Psoas muscle (tissue), 8 donors: ENCODE data around the gene NOVA2. TPM values are rescaled to one million over a fixed set of nuclear protein-coding genes. Genes with fewer than 3 reads are reported as not detected.

ENCODE experiments used
- ATAC-seq, 4 donors: fragments of 200-7000 bp; cut with Tn5 transposase; one replicate each; pipeline ENCODE4 v1.9.1; 2020; ENCODE audit warnings: moderate library complexity in 3 of 4, mild to moderate bottlenecking in 2 of 4
- DNase-seq, 2 donors: peaks; one replicate each; pipeline ENCODE4 v3.0.0-alpha.2; 2020
- H3K27ac ChIP-seq: fragments of 200-600 bp; one replicate; pipeline ENCODE4 v1.8.0; 2022
- H3K27me3 ChIP-seq, 3 donors: fragments of 200-600 bp in 1 of 3; one replicate each; pipeline versions ENCODE4 v1.6.1 to v1.8.0; 2013 to 2022; ENCODE audit warnings: low read length in 2 of 3, mild to moderate bottlenecking in 2 of 3, moderate library complexity in 1 of 3; ENCODE audit not compliant: insufficient read depth in 3 of 3
- H3K36me3 ChIP-seq, 2 donors: fragments of 200-600 bp in 1 of 2; one replicate each; pipeline versions ENCODE4 v1.6.1 to v1.8.0; 2013 to 2022; ENCODE audit warnings: low read depth in 1 of 2, mild to moderate bottlenecking in 1 of 2, moderate library complexity in 1 of 2; ENCODE audit not compliant: insufficient read depth in 1 of 2
- H3K4me1 ChIP-seq: fragments of 200-600 bp; one replicate; pipeline ENCODE4 v1.8.0; 2022
- H3K4me3 ChIP-seq: fragments of 200-600 bp; one replicate; pipeline ENCODE4 v1.8.0; 2022; ENCODE audit warnings: mild to moderate bottlenecking
- H3K9me3 ChIP-seq: fragments of 200-600 bp; one replicate; pipeline ENCODE4 v1.8.0; 2022
- WGBS, 3 donors: extraction: QIAGEN DNeasy Blood & Tissue Kit; methylation state at CpG; one replicate each; pipeline versions ENCODE4 v1.1.6 to v1.1.7; 2013; 5-methylcytosine and 5-hydroxymethylcytosine counted together
- intact Hi-C, 2 donors: fragments of 100-400 bp; cut with DNase I; formaldehyde crosslinking; loops; one replicate each; pipeline versions ENCODE4 v1.11.0 to v1.14.2; 2022
- polyA plus RNA-seq, 3 donors: library from polyadenylated mRNA; stranded (reverse); fragments of 200-250 nt; gene quantifications; one replicate each; pipeline ENCODE4 v1.2.3, GENCODE V29; 2013
- total RNA-seq, 4 donors: library from RNA; stranded (reverse); fragmentation: NEBNext Ultra II Directional in 2 of 4; extraction: Animal tissue kit (Norgen Biotek cat#: 25700) in 2 of 4; gene quantifications; one replicate each; pipeline versions ENCODE4 v1.2.1 to v1.2.4, GENCODE V29; 2021 to 2023
- TF ChIP-seq, protein P1 (sequence below): fragments of 200-600 bp; IDR thresholded peaks from one replicate; pipeline ENCODE4 v1.8.0; 2022; ENCODE audit warnings: antibody characterized with exemption
- donor health status: healthy with polysubstance abuse.
- donor health status: DM: no; HTN: no; CAD: no; lungs with moderate emphysema.
- donor health status: Bipolar disorder and iron deficiency.
- donor health status: healthy.
- donor health status: DM: yes; HTN: yes; CAD: no.
- donor health status: DM: no; HTN: no; CAD: no.
- donor health status: DM: no; HTN: no; CAD: no.
- donor health status: DM: yes; HTN: yes; CAD: no.

The NOVA2 gene
- total and polyA plus RNA-seq, 7 donors, result 0.27 to 4.3 (median 1.6) TPM

DNA sequence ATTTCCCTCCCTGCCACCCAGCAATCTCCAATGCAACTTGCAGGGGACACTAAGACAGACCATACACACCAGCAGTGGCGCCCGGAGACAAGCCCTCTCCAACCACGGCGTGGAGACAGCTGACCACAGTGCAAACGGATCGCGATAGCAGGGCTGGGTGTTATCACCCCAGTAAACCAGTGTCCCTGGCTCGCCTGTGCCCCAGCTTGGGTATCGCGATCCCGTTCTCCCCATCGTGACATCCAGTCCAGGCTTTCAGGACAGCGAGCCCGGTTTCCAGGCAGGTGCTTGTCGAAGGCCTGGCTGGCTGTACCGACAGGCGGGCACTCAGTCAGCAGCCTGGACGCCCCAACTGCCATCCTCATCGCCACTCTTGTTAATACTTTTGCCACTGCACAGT is 38.4 kb downstream of the NOVA2 start:
- Histone ChIP-seq H3K36me3 (no peaks in the 10 kb centered on the region), H3K9me3 (no peaks in the 10 kb centered on the region), H3K27ac (no peak overlapping the region), H3K4me3 (no peak overlapping the region), H3K27me3 (peaks cover 2 to 62% (median 5%) of the 10 kb centered on the region in 3 donors), H3K4me1 (no peaks in the 10 kb centered on the region)
- DNase-seq, result peak in 1 of 2 donors; percentile 49
- 51 to 60% (median 57%) methylated on average over 19 of the region's 19 CpGs for WGBS, 3 donors
- no peak for ATAC-seq
- TF ChIP-seq, protein P1, sequence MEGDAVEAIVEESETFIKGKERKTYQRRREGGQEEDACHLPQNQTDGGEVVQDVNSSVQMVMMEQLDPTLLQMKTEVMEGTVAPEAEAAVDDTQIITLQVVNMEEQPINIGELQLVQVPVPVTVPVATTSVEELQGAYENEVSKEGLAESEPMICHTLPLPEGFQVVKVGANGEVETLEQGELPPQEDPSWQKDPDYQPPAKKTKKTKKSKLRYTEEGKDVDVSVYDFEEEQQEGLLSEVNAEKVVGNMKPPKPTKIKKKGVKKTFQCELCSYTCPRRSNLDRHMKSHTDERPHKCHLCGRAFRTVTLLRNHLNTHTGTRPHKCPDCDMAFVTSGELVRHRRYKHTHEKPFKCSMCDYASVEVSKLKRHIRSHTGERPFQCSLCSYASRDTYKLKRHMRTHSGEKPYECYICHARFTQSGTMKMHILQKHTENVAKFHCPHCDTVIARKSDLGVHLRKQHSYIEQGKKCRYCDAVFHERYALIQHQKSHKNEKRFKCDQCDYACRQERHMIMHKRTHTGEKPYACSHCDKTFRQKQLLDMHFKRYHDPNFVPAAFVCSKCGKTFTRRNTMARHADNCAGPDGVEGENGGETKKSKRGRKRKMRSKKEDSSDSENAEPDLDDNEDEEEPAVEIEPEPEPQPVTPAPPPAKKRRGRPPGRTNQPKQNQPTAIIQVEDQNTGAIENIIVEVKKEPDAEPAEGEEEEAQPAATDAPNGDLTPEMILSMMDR, result no peak
- intact Hi-C loops, result no loop called here

DNA sequence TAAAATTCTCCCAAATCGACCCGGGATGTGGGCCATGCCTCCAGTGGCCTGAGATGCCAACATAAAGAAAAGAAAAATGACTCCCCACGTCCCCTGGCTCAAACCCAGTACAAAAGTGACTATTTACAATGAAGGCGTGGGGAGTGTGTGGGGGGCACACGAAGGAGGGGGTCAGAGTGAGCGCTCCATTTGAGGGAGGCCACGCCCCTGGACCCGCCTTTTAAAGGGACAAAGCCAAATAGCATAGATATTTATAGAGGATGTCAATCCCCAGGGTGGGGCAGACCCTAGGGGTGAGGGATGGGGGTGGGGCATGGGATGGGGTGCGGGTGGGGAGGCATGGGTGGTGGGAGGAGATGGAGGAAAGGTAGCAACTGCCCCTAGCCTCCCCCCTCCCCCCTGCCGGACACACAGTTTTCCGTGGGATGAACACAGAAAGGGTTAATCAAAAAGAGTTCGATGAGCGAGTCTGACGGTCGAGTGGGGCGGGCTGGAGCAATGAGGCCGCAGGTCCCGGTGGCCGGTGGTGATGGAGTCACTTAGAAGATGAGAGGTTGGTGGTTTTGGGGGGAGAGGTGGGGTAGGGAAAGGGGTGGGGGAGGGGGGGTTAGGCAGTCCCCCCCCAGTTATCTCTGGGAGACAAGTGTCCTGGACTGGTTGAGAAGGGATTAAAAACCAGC is 39.0 kb downstream of the NOVA2 start:
- no peaks in the 10 kb centered on the region for H3K9me3 ChIP-seq
- H3K27me3 ChIP-seq, result peaks cover 2 to 59% (median 4%) of the 10 kb centered on the region in 3 donors
- TF ChIP-seq, protein P1, result no peak
- H3K27ac ChIP-seq, result no peak overlapping the region
- no peak overlapping the region for H3K4me3 ChIP-seq
- no peaks in the 10 kb centered on the region for H3K36me3 ChIP-seq
- DNase-seq (peak in 1 of 2 donors; percentile 19), ATAC-seq (no peak)
- no peaks in the 10 kb centered on the region for H3K4me1 ChIP-seq
- 27 to 29% (median 28%) methylated on average over 19 of the region's 19 CpGs for WGBS, 3 donors
- intact Hi-C loops, result no loop called here

DNA sequence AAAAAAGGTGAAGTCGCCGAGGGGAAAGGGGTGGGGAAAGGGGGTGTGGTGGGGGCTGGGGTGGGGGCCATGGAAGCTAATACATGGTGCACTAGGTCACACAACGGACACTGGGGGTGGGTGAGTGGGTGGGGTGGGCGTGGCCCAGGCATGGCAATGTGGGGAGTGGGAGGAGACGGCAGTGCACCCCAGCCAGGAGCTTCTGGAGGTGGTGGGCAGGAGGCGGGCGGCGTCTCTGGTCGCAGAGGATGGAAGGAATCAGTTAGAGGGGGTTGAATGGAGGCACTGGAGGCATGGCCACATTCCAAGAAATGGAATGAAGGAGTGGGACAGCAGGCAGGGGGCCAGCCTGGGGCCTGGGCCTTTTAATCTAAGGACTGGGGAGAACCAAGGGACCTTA is 39.9 kb downstream of the NOVA2 start:
- no peak for ATAC-seq

DNA sequence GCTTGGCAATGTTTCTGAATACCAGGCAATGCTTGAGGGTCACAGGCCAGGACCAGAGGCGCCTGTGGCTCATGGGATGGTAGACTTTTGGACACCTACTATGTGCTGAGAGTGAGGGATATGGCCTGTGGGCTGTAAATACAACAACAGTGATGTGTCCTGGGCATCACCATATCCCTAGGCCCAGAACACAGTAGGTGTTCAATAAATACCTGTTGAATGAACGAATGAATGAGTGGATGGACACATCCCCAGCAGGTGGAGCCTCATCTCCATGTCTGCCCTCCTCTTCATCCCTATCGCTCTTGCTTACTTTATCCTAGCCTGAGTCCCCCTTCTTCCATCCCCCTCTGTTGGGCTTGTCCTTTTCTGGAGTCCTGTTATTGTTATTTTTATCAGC is 42.6 kb downstream of the NOVA2 start:
- intact Hi-C loops, result no loop called here
- H3K9me3 ChIP-seq, result no peaks in the 10 kb centered on the region
- WGBS, 3 donors, result 54 to 65% (median 57%) methylated on average over 3 of the region's 3 CpGs
- TF ChIP-seq, protein P1, result no peak
- ATAC-seq (no peak), DNase-seq (peak in 1 of 2 donors; percentile 2)
- peaks cover 5% of the 10 kb centered on the region for H3K4me1 ChIP-seq
- no peak overlapping the region for H3K27ac ChIP-seq
- no peaks in the 10 kb centered on the region for H3K36me3 ChIP-seq
- H3K4me3 ChIP-seq, result no peak overlapping the region
- H3K27me3 ChIP-seq, result peaks cover 0 to 25% (median 1%) of the 10 kb centered on the region in 3 donors

More for the DNA sequence above, 39.9 kb downstream of the NOVA2 start:
- H3K27ac ChIP-seq, result no peak overlapping the region
- H3K27me3 ChIP-seq, result peaks cover 0 to 50% (median 4%) of the 10 kb centered on the region in 3 donors
- DNase-seq, result peak in 1 of 2 donors; percentile 17
- intact Hi-C loops, result no loop called here
- no peak overlapping the region for H3K4me3 ChIP-seq
- no peaks in the 10 kb centered on the region for H3K36me3 ChIP-seq
- no peaks in the 10 kb centered on the region for H3K4me1 ChIP-seq
- 50 to 60% (median 54%) methylated on average over 9 of the region's 9 CpGs for WGBS, 3 donors
- H3K9me3 ChIP-seq, result no peaks in the 10 kb centered on the region
- TF ChIP-seq, protein P1, result no peak
